HEK293T (cell line): ENCODE data around the gene CFLAR.

Experiments used
- CTCF ChIA-PET: fragments of 350-600 bp; formaldehyde crosslinking; extraction: SDS; loops from one replicate; lab custom pipeline; 2021; ENCODE audit warnings: antibody characterized with exemption, inconsistent platforms; lab: Yijun Ruan, JAX
- POLR2A ChIA-PET: fragments of 350-600 bp; formaldehyde crosslinking; extraction: SDS; loops from one replicate; lab custom pipeline; 2020; ENCODE audit warnings: antibody characterized with exemption, inconsistent platforms; lab: Yijun Ruan, JAX
- DNase-seq: peaks from one replicate; pipeline ENCODE4 v3.0.0; 2012; ENCODE audit warnings: mixed read lengths; ENCODE audit errors: extremely low spot score
- ARNT ChIP-seq: fragments of 450-650 bp; IDR thresholded peaks from 2 replicates; pipeline ENCODE4 v1.6.1; 2017; ENCODE audit warnings: mild to moderate bottlenecking
- BHLHE40 ChIP-seq: fragments of 450-650 bp; IDR thresholded peaks from 2 replicates; pipeline ENCODE4 v1.6.1; 2016; ENCODE audit warnings: mild to moderate bottlenecking, moderate library complexity, borderline replicate concordance
- CTBP1 ChIP-seq: fragments of 450-650 bp; IDR thresholded peaks from 2 replicates; pipeline ENCODE4 v1.6.1; 2016; ENCODE audit warnings: borderline replicate concordance
- ELF4 ChIP-seq: fragments of 450-650 bp; IDR thresholded peaks from 2 replicates; pipeline ENCODE4 v1.6.1; 2017; ENCODE audit warnings: antibody characterized with exemption
- FOXA1 ChIP-seq: fragments of 450-650 bp; IDR thresholded peaks from 2 replicates; pipeline ENCODE4 v1.6.1; 2016; ENCODE audit warnings: mild to moderate bottlenecking
- FOXK2 ChIP-seq: fragments of 450-650 bp; IDR thresholded peaks from 2 replicates; pipeline ENCODE4 v1.6.1; 2016; ENCODE audit warnings: mild to moderate bottlenecking
- FOXM1 ChIP-seq: fragments of 450-650 bp; IDR thresholded peaks from 2 replicates; pipeline ENCODE4 v1.6.1; 2017; ENCODE audit warnings: mild to moderate bottlenecking, borderline replicate concordance
- HDGF ChIP-seq: fragments of 450-650 bp; IDR thresholded peaks from 2 replicates; pipeline ENCODE4 v1.6.1; 2017; ENCODE audit warnings: antibody characterized with exemption, borderline replicate concordance
- L3MBTL2 ChIP-seq: fragments of 450-650 bp; conservative IDR thresholded peaks from 2 replicates; pipeline ENCODE4 v1.6.1; 2016; ENCODE audit warnings: mild to moderate bottlenecking
- LEF1 ChIP-seq: fragments of 450-650 bp; IDR thresholded peaks from 2 replicates; pipeline ENCODE4 v1.6.1; 2017; ENCODE audit warnings: mild to moderate bottlenecking, borderline replicate concordance
- NFRKB ChIP-seq: fragments of 450-650 bp; IDR thresholded peaks from 2 replicates; pipeline ENCODE4 v1.6.1; 2016; ENCODE audit warnings: mild to moderate bottlenecking, moderate library complexity
- SP1 ChIP-seq: fragments of 450-650 bp; IDR thresholded peaks from 2 replicates; pipeline ENCODE4 v1.6.1; 2017
- SUZ12 ChIP-seq: fragments of 450-650 bp; IDR thresholded peaks from 2 replicates; pipeline ENCODE4 v1.6.1; 2016; ENCODE audit warnings: mild to moderate bottlenecking
- TARDBP ChIP-seq: fragments of 450-650 bp; IDR thresholded peaks from 2 replicates; pipeline ENCODE4 v1.6.1; 2016
- ZNF384 ChIP-seq: fragments of 450-650 bp; IDR thresholded peaks from 2 replicates; pipeline ENCODE4 v1.6.1; 2016
- TF ChIP-seq, protein P1 (sequence below): fragments of 450-650 bp; IDR thresholded peaks from 2 replicates; pipeline ENCODE4 v1.6.1; 2016

Gene CFLAR

GRCh38 chr2:201116115-201116958 lies at the start of gene CFLAR:
Gene CFLAR (plus strand): TSS chr2:201116164. CDS start chr2:201129866, 13,702 bp downstream.
- ChIA-PET CTCF (interaction anchor here (0.6 to 1.3 kb wide), 2 partner anchors 41 to 76 kb away, joined by 3 to 4 read pairs; no protein-coding TSS in a partner anchor), POLR2A (interaction anchor here (0.7 to 1.7 kb wide), 14 partner anchors 10 to 227 kb away, joined by 3 to 9 read pairs (median 4); partner anchors contain the start of genes CASP10, HYCC2, NDUFB3 and NIF3L1)
- peak; percentile 61 for DNase-seq
- TF ChIP-seq ELF4 (no peak), SUZ12 (no peak), LEF1 (no peak), FOXM1 (no peak), FOXA1 (no peak), ARNT (no peak), TARDBP (no peak), NFRKB (no peak), SP1 (no peak), FOXK2 (no peak), HDGF (no peak), BHLHE40 (no peak), CTBP1 (no peak), ZNF384 (no peak), L3MBTL2 (no peak)
- TF ChIP-seq, protein P1, sequence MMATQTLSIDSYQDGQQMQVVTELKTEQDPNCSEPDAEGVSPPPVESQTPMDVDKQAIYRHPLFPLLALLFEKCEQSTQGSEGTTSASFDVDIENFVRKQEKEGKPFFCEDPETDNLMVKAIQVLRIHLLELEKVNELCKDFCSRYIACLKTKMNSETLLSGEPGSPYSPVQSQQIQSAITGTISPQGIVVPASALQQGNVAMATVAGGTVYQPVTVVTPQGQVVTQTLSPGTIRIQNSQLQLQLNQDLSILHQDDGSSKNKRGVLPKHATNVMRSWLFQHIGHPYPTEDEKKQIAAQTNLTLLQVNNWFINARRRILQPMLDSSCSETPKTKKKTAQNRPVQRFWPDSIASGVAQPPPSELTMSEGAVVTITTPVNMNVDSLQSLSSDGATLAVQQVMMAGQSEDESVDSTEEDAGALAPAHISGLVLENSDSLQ: no peak

GRCh38 chr2:201070948-201071478 lies 45.0 kb upstream of the CFLAR start:
- POLR2A ChIA-PET: interaction anchor here (0.6 to 3.8 kb wide), 6 partner anchors 45 to 631 kb away, joined by 3 to 32 read pairs (median 4); partner anchors contain the start of genes CFLAR and ORC2
- DNase-seq: no peak
- TF ChIP-seq BHLHE40: no peak
- TF ChIP-seq ARNT: no peak
- no peak for TF ChIP-seq NFRKB
- no peak for TF ChIP-seq L3MBTL2
- CTCF ChIA-PET: interaction anchor here (0.6 to 1.5 kb wide), 2 partner anchors 107 to 164 kb away, joined by 3 to 4 read pairs; partner anchors contain the start of gene ORC2

DNA sequence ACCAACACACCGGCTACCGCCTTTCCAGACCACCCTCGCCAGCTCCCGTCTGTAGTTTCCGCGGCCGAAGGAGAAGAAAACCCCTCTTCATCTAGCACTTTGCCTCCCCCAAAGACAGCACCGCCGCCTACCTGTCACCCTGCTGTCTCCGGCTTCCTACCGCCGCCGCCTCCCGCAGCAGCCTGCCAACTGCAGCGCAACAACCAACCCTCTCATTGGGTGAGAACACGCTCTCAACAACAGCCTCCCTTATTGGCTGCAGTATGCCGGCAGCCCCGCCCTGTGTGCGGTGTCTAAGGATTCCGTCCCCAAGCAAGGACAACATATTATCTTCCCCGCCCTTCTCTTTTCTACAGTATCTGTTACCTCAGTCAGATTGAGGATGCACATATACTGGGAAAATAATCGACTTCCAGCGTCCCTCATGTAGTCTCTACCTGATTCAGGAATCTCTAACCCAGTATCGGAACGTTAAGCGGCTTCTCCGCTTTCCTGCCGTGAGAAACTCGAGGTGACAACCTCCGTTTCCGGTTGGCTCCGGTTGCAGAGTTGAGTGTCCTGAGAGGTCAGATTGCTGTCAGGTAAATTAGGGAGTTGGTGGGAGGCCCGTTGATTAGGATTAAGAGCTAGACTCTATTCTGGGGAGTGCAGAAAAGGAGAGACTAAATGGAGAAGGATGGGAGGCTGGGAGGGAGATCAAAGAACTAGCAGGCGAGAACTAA lies 44.3 kb upstream of the CFLAR start, which contains the start of the genes HYCC2 and NDUFB3:
TSS of gene HYCC2 (minus strand) at position 193 of the 722 bp plus-strand sequence. CDS start 47,662 bp downstream, outside the sequence.
TSS of gene NDUFB3 (plus strand) at position 523 of the 722 bp plus-strand sequence. CDS start 6,882 bp downstream, outside the sequence.
- ChIA-PET CTCF (interaction anchor here (1.5 kb wide), 1 partner anchor 108 kb away, joined by 4 read pairs; the partner anchor contains the start of gene ORC2), POLR2A (interaction anchor here (1.5 to 3.8 kb wide), 2 partner anchors 44 to 107 kb away, joined by 6 to 32 read pairs; partner anchors contain the start of genes CFLAR and ORC2)
- DNase-seq: peak; percentile 94
- TF ChIP-seq NFRKB (peak; percentile 82), ARNT (no peak), SUZ12 (no peak), SP1 (peak; percentile 52; the same call in 1 of the 2 replicates), L3MBTL2 (peak; percentile 33; the same call in 1 of the 2 replicates), LEF1 (no peak), FOXK2 (peak; percentile 80), ZNF384 (peak; percentile 44; the same call in 1 of the 2 replicates), HDGF (no peak), FOXA1 (no peak), ELF4 (peak; percentile 69), CTBP1 (peak; percentile 95), BHLHE40 (no peak), FOXM1 (no peak), TARDBP (0 out of 2 replicates have a peak, but pooled peaks have one; percentile 55)
- TF ChIP-seq, protein P1: peak; percentile 69

- ChIA-PET CTCF (no interaction called here), POLR2A (interaction anchor here (1.5 kb wide), 1 partner anchor 44 kb away, joined by 6 read pairs; the partner anchor contains the start of gene CFLAR)
- no peak for DNase-seq
- TF ChIP-seq SUZ12: no peak
- no peak for TF ChIP-seq TARDBP
- no peak for TF ChIP-seq ZNF384
These were observed 43.8 kb upstream of the CFLAR start for GRCh38 chr2:201072201-201072530.

DNA sequence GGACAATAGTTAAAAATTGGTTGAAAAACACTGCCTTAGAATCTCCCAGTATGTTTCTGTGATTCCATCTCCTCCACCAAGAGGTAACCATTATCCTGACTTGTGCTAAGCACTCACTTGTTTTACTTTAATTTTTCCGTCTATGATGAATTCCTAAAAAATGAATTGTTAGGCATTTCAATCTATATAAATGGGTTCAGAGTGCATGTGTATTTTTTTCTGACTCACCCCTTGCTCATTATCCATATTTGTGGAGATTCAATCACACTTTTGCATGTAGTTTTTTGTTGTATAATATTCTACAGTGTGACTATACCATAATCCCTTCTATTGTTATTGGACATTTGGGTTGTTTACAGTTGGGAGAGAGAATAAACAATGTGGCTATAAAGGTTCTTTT lies 42.9 kb upstream of the CFLAR start:
- ChIA-PET CTCF (no interaction called here), POLR2A (interaction anchor here (1.5 kb wide), 1 partner anchor 43 kb away, joined by 6 read pairs; the partner anchor contains the start of gene CFLAR)
- no peak for TF ChIP-seq SUZ12
- DNase-seq: no peak

DNA sequence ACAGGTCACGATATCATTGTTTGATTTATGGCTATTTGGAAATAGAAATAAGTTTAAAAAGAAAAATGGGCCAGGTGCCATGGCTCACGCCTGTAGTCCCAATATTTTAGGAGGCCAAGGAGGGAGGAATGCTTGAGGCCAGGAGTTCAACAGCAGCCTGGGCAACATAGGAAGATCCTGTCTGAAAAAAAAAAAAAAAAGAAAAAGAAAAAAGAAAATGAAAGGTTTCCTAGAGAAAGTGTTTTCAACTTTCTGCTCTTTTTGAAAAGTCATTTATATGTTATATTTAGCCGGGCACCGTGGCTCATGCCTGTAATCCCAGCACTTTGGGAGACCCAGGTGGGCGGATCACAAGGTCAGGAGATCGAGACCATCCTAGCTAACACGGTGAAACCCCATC lies 41.0 kb upstream of the CFLAR start:
- DNase-seq: no peak
- CTCF ChIA-PET: no interaction called here
- no peak for TF ChIP-seq ARNT
- no peak for TF ChIP-seq FOXM1
- no peak for TF ChIP-seq FOXK2
- no peak for TF ChIP-seq BHLHE40
- TF ChIP-seq, protein P1: no peak
- TF ChIP-seq ZNF384: no peak
- TF ChIP-seq LEF1: no peak
- no peak for TF ChIP-seq HDGF
- TF ChIP-seq FOXA1: no peak
- no peak for TF ChIP-seq NFRKB
- POLR2A ChIA-PET: no interaction called here
